IMR-90 (cell line): ENCODE data around the gene ENO4.

ENCODE experiments used
- CEBPB ChIP-seq: IDR thresholded peaks from 2 replicates; pipeline ENCODE4 v1.6.1; 2012; ENCODE audit warnings: low read depth, low read length, improper control_type of control experiment
- CTCF ChIP-seq: conservative IDR thresholded peaks from 2 replicates; pipeline ENCODE4 v1.5.1; 2012; ENCODE audit warnings: mild to moderate bottlenecking, low read depth, low read length, improper control_type of control experiment
- POLR2A ChIP-seq: IDR thresholded peaks from 2 replicates; pipeline ENCODE4 v1.6.1; 2012; ENCODE audit warnings: mild to moderate bottlenecking, low read depth, low read length
- SMC3 ChIP-seq: fragments of 150-350 bp; IDR thresholded peaks from 2 replicates; pipeline ENCODE4 v1.6.1; 2016; ENCODE audit warnings: low read depth, mild to moderate bottlenecking, antibody characterized with exemption, low read length, moderate library complexity

DNA sequence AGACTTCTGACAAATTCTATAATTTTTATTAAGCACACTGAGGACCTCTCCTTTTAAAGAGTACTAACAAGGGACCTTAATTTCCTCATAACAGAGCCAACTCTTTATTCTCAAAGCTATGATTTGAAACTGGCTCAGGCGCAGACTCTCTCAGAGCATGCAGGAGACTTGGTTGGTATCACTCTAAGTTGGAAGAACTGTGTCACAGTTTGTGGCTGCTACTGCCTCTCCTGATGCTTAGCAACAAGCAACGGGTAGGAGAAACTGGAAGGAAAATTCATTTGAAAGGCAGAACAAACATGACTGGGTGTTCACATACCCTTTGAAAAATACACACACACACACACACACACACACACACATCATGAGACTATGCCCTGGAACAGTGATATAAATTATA, 33.3 kb downstream of the ENO4 start:
- TF ChIP-seq CEBPB (no peak), POLR2A (no peak), CTCF (no peak), SMC3 (no peak)
